Measurements from ENCODE around the gene PCDHA3.
"Not testable (repeated sequence)": the region's sequence is repeated elsewhere in the genome, so short reads cannot be mapped to it uniquely, and the experiment has no call there.

PCDHA3 gene

DNA sequence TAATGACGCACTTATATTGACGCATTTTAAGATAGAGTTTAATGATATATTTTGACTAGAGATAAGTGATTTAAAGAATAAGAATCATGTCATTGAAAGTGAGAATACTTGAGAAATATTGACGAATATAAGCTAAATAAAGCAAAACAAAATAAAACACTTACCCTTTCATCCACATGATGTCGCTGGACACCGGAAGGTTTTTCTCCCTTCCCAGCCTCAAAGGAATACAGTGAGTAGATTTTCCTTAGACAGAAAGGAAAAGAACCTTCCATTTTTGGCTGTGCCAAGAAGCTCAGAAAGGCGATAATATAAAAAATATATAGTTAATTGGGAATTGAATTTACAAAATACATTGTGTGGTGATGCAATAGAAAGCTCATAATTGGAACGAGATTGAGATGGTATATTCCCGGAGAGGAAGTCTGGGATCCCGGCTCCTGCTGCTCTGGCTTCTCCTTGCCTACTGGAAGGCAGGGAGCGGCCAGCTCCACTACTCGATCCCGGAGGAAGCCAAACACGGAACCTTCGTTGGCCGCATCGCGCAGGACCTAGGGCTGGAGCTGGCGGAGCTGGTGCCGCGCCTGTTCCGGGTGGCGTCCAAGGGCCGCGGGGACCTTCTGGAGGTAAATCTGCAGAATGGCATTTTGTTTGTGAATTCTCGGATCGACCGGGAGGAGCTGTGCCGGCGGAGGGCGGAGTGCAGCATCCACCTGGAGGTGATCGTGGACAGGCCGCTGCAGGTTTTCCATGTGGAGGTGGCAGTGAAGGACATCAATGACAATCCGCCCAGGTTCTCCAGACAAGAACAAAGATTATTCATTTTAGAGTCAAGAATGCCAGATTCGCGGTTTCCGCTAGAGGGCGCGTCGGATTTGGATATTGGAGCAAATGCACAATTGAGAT, 20.8 kb downstream of the PCDHA3 start, which contains the start of gene PCDHA5:
Gene PCDHA5, plus strand, starts transcription at position 239 of the 906 bp plus-strand sequence.
- peak; percentile 42 to 48 for DNase-seq

- no peak for DNase-seq
Observed at GRCh38 chr5:140822281-140822629, 21.4 kb downstream of the PCDHA3 start.

DNA sequence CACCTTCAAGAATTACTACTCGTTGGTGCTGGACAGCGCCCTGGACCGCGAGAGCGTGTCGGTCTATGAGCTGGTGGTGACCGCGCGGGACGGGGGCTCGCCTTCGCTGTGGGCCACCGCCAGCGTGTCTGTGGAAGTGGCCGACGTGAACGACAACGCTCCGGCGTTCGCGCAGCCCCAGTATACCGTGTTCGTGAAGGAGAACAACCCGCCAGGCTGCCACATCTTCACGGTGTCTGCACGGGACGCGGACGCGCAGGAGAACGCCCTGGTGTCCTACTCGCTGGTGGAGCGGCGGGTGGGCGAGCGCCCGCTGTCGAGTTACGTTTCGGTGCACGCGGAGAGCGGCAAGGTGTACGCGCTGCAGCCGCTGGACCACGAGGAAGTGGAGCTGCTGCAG, 22.1 kb downstream of the PCDHA3 start:
- DNase-seq = not testable (repeated sequence)

- no peak for DNase-seq
Observed at GRCh38 chr5:140823475-140823874, 22.6 kb downstream of the PCDHA3 start.

GRCh38 chr5:140827704-140828361, 27.0 kb downstream of the PCDHA3 start, which contains the start of gene PCDHA6:
Gene PCDHA6, plus strand, starts transcription at chr5:140827960. Its CDS starts 132 bp downstream, at chr5:140828092.
- DNase-seq = no peak

DNA sequence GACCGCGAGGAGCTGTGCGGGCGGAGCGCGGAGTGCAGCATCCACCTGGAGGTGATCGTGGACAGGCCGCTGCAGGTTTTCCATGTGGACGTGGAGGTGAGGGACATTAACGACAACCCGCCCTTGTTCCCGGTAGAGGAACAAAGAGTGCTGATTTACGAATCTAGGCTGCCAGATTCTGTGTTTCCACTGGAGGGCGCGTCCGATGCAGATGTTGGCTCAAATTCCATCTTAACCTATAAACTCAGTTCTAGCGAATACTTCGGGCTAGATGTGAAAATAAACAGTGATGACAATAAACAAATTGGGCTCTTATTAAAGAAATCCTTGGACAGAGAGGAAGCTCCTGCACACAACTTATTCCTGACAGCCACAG, 27.5 kb downstream of the PCDHA3 start:
- no peak for DNase-seq

GRCh38 chr5:140829511-140830501, 28.9 kb downstream of the PCDHA3 start:
- DNase-seq = not testable (repeated sequence)

- DNase-seq = no peak
Observed at GRCh38 chr5:140833993-140834392, 33.1 kb downstream of the PCDHA3 start, which contains the start of gene PCDHA7. Gene PCDHA7, plus strand, starts transcription at chr5:140834269. Its CDS starts 115 bp downstream, at chr5:140834384.

DNA sequence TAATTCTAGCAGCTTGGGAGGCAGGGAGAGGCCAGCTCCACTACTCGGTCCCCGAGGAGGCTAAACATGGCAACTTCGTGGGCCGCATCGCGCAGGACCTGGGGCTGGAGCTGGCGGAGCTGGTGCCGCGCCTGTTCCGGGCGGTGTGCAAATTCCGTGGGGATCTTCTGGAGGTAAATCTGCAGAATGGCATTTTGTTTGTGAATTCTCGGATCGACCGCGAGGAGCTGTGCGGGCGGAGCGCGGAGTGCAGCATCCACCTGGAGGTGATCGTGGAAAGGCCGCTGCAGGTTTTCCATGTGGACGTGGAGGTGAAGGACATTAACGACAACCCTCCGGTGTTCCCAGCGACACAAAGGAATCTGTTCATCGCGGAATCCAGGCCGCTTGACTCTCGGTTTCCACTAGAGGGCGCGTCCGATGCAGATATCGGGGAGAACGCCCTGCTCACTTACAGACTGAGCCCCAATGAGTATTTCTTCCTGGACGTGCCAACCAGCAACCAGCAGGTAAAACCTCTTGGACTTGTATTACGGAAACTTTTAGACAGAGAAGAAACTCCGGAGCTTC, 33.7 kb downstream of the PCDHA3 start:
- DNase-seq = not testable (repeated sequence)

- no peak for DNase-seq
Observed at GRCh38 chr5:140835622-140836510, 35.0 kb downstream of the PCDHA3 start.

DNA sequence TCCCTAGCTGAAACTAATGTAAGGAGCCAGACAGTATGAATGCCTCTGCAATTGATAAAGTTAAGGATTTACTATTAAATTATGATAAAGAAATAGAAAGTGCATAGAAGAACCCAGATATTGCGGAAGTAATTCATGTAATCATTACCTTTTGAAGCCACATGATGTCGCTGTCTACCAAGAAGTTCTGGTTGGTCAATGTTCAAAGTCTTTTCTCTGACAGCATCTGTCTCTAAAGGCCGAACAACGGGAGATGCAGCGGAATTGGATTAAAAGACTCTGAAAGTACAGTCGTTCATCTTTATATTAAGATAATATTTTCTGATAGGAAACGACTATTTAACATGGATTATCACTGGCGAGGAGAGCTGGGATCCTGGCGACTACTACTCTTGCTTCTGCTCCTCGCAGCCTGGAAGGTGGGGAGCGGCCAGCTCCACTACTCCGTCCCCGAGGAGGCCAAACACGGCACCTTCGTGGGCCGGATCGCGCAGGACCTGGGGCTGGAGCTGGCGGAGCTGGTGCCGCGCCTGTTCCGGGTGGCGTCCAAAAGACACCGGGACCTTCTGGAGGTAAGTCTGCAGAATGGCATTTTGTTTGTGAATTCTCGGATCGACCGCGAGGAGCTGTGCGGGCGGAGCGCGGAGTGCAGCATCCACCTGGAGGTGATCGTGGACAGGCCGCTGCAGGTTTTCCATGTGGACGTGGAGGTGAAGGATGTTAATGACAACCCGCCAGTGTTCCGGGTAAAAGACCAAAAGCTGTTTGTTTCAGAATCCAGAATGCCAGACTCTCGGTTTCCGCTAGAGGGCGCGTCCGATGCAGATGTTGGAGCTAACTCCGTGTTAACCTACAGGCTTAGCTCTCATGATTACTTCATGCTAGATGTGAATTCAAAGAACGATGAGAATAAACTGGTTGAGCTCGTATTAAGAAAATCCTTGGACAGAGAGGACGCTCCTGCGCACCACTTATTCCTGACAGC, 40.4 kb downstream of the PCDHA3 start, which contains the start of gene PCDHA8:
Gene PCDHA8, plus strand, starts transcription at position 210 of the 985 bp plus-strand sequence. Its CDS starts 135 bp downstream, at position 345.
- peak; percentile 22 to 32 for DNase-seq

- DNase-seq = no peak
Observed at GRCh38 chr5:140842798-140843733, 42.2 kb downstream of the PCDHA3 start.

- not testable (repeated sequence) for DNase-seq
Observed at GRCh38 chr5:140848139-140849102, 47.6 kb downstream of the PCDHA3 start, which contains the start of gene PCDHA9. Gene PCDHA9, plus strand, starts transcription at chr5:140848382. Its CDS starts 114 bp downstream, at chr5:140848496.

DNA sequence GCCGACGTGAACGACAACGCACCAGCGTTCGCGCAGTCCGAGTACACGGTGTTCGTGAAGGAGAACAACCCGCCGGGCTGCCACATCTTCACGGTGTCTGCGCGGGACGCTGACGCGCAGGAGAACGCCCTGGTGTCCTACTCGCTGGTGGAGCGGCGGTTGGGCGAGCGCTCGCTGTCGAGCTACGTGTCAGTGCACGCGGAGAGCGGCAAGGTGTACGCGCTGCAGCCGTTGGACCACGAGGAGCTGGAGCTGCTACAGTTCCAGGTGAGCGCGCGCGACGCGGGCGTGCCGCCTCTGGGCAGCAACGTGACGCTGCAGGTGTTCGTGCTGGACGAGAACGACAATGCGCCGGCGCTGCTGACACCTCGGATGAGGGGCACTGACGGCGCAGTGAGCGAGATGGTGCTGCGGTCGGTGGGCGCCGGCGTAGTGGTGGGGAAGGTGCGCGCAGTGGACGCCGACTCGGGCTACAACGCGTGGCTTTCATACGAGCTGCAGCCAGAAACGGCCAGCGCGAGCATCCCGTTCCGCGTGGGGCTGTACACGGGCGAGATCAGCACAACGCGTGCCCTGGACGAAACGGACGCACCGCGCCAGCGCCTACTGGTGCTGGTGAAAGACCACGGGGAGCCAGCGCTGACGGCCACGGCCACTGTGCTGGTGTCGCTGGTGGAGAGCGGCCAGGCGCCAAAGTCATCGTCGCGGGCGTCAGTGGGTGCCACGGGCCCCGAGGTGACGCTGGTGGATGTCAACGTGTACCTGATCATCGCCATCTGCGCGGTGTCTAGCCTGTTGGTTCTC, 49.2 kb downstream of the PCDHA3 start:
- DNase-seq = not testable (repeated sequence)
